H1 (cell line): ENCODE data around the gene ENPP4. TPM values are rescaled to one million over a fixed set of nuclear protein-coding genes. Genes with fewer than 3 reads are reported as not detected.

Source experiments
- CTCF ChIA-PET: fragments of 300-600 bp; sonication (Branson Sonifier 250); formaldehyde crosslinking; loops from one replicate; lab custom pipeline; 2021; ENCODE audit not compliant: partially characterized antibody; lab: Charles Lee
- POLR2A ChIA-PET: fragments of 300-600 bp; sonication (Branson Sonifier 250); formaldehyde crosslinking; loops from one replicate; lab custom pipeline; 2021; ENCODE audit warnings: inconsistent platforms; ENCODE audit not compliant: partially characterized antibody; lab: Charles Lee
- DNase-seq, 2 experiments: peaks; one replicate each; pipeline versions ENCODE4 v3.0.0 to v3.0.0-alpha.2; 2010 to 2022; ENCODE audit warnings: low spot score in 2 of 2, low read depth in 1 of 2, mixed read lengths in 1 of 2
- FAIRE-seq: peaks from 2 replicates; lab custom pipeline; 2011; peaks lifted over from hg19 to GRCh38; lab: Jason Lieb, UNC
- H2AFZ ChIP-seq: 2 replicates; pipeline ENCODE4 v1.8.1; 2012; ENCODE audit warnings: low read length, inconsistent platforms
- H2AK5ac ChIP-seq: 2 replicates; pipeline ENCODE4 v1.6.1; 2013; ENCODE audit warnings: low read depth, low read length
- H2BK120ac ChIP-seq: replicated peaks from 2 replicates; pipeline ENCODE3; 2013; ENCODE audit warnings: low read depth, low read length, inconsistent platforms
- H2BK12ac ChIP-seq: 2 replicates; pipeline ENCODE4 v1.6.1; 2013; ENCODE audit warnings: low read depth, low read length
- H2BK15ac ChIP-seq: 2 replicates; pipeline ENCODE4 v1.6.1; 2013; ENCODE audit warnings: low read length
- H2BK20ac ChIP-seq: 2 replicates; pipeline ENCODE4 v1.6.1; 2013; ENCODE audit warnings: low read length
- H2BK5ac ChIP-seq: 2 replicates; pipeline ENCODE4 v1.6.1; 2013; ENCODE audit warnings: low read depth, low read length
- H3K14ac ChIP-seq: 2 replicates; pipeline ENCODE4 v1.6.1; 2013; ENCODE audit warnings: inconsistent platforms; ENCODE audit not compliant: insufficient read length
- H3K18ac ChIP-seq: 2 replicates; pipeline ENCODE4 v1.6.1; 2013; ENCODE audit warnings: low read length; ENCODE audit errors: extremely low read depth
- H3K23ac ChIP-seq: 2 replicates; pipeline ENCODE4 v1.6.1; 2013; ENCODE audit warnings: inconsistent platforms; ENCODE audit not compliant: insufficient read length
- H3K23me2 ChIP-seq: 2 replicates; pipeline ENCODE4 v1.6.1; 2013; ENCODE audit warnings: low read depth, low read length
- H3K27ac ChIP-seq: 2 replicates; pipeline ENCODE4 v1.6.1; 2011; ENCODE audit warnings: low read depth, low read length, inconsistent platforms
- H3K27me3 ChIP-seq, 4 experiments: replicated peaks in 1 of 4; 1 replicate in 1 of 4; 2 replicates in 3 of 4; pipeline versions ENCODE4 v1.6.1 to v1.8.1; 2011 to 2013; ENCODE audit warnings: low read length in 3 of 4, mild to moderate bottlenecking in 3 of 4, inconsistent platforms in 2 of 4, mixed read lengths in 2 of 4, moderate library complexity in 1 of 4; ENCODE audit not compliant: control insufficient read depth in 3 of 4, insufficient read depth in 3 of 4; ENCODE audit errors: extremely low read depth in 1 of 4
- H3K36me3 ChIP-seq, 4 experiments: 2 replicates each; pipeline versions ENCODE4 v1.6.1 to v1.8.1; 2011 to 2013; ENCODE audit warnings: mild to moderate bottlenecking in 4 of 4, low read length in 3 of 4, moderate library complexity in 2 of 4, control low read depth in 1 of 4, inconsistent platforms in 1 of 4; ENCODE audit not compliant: insufficient read depth in 4 of 4, control insufficient read depth in 2 of 4
- H3K4ac ChIP-seq: replicated peaks from 2 replicates; pipeline ENCODE3; 2013; ENCODE audit warnings: low read length, low read depth, mixed read lengths, inconsistent platforms; ENCODE audit not compliant: insufficient read length
- H3K4me1 ChIP-seq, 4 experiments: replicated peaks in 1 of 4; 1 replicate in 1 of 4; 2 replicates in 3 of 4; pipeline versions ENCODE4 v1.6.1 to v1.8.1; 2011 to 2013; ENCODE audit warnings: low read length in 3 of 4, inconsistent platforms in 2 of 4, mixed read lengths in 1 of 4; ENCODE audit not compliant: insufficient read depth in 4 of 4, control insufficient read depth in 3 of 4
- H3K4me2 ChIP-seq, 2 experiments: 2 replicates each; pipeline versions ENCODE4 v1.6.1 to v1.8.1; 2011 to 2013; ENCODE audit warnings: low read depth in 2 of 2, low read length in 2 of 2, control low read depth in 1 of 2, inconsistent platforms in 1 of 2, mild to moderate bottlenecking in 1 of 2; ENCODE audit not compliant: insufficient read depth in 1 of 2
- H3K4me3 ChIP-seq, 4 experiments: fragments of 200-600, 300-600 bp in 1 of 4; sonication (generic), shearing (Covaris generic), sonication (Bioruptor Twin) in 1 of 4; 2 replicates each; pipeline versions ENCODE4 v1.5.1 to v1.8.1; 2011 to 2016; ENCODE audit warnings: low read length in 4 of 4, low read depth in 3 of 4, control low read depth in 2 of 4, inconsistent platforms in 2 of 4, mild to moderate bottlenecking in 2 of 4, mixed read lengths in 1 of 4, moderate library complexity in 1 of 4; ENCODE audit not compliant: insufficient read depth in 2 of 4; ENCODE audit errors: extremely low read depth in 1 of 4
- H3K56ac ChIP-seq: replicated peaks from 2 replicates; pipeline ENCODE3; 2013; ENCODE audit warnings: low read depth, mild to moderate bottlenecking, mixed read lengths, low read length, inconsistent platforms; ENCODE audit not compliant: insufficient read length
- H3K79me1 ChIP-seq: 2 replicates; pipeline ENCODE4 v1.6.1; 2013; ENCODE audit warnings: low read depth, low read length, control low read depth
- H3K79me2 ChIP-seq, 2 experiments: 2 replicates each; pipeline versions ENCODE4 v1.6.1 to v1.8.1; 2012 to 2013; ENCODE audit warnings: low read length in 2 of 2, mild to moderate bottlenecking in 2 of 2, inconsistent platforms in 1 of 2; ENCODE audit not compliant: insufficient read depth in 2 of 2, control insufficient read depth in 1 of 2
- H3K9ac ChIP-seq, 4 experiments: replicated peaks in 1 of 4; 1 replicate in 1 of 4; 2 replicates in 3 of 4; pipeline versions ENCODE4 v1.6.1 to v1.8.1; 2011 to 2013; ENCODE audit warnings: low read depth in 3 of 4, low read length in 3 of 4, control low read depth in 2 of 4, mild to moderate bottlenecking in 2 of 4, moderate library complexity in 2 of 4, inconsistent platforms in 1 of 4; ENCODE audit errors: extremely low read depth in 1 of 4
- H3K9me3 ChIP-seq, 2 experiments: 2 replicates each; pipeline versions ENCODE4 v1.6.1 to v1.8.1; 2012 to 2013; ENCODE audit warnings: mild to moderate bottlenecking in 2 of 2, moderate library complexity in 2 of 2, control low read depth in 1 of 2, inconsistent platforms in 1 of 2, low read depth in 1 of 2, low read length in 1 of 2, mixed read lengths in 1 of 2; ENCODE audit not compliant: insufficient read depth in 2 of 2
- H4K20me1 ChIP-seq, 2 experiments: replicated peaks in 1 of 2; 2 replicates each; pipeline versions ENCODE3 to v1.8.1; 2011 to 2013; ENCODE audit warnings: inconsistent platforms in 2 of 2, low read length in 2 of 2, mild to moderate bottlenecking in 1 of 2; ENCODE audit not compliant: insufficient read depth in 2 of 2, control insufficient read depth in 1 of 2
- H4K5ac ChIP-seq: 2 replicates; pipeline ENCODE4 v1.6.1; 2013; ENCODE audit warnings: low read length, low read depth, mixed read lengths, inconsistent platforms; ENCODE audit not compliant: insufficient read length
- H4K8ac ChIP-seq: 2 replicates; pipeline ENCODE4 v1.8.0; 2013; ENCODE audit warnings: mild to moderate bottlenecking, moderate library complexity, low read length, inconsistent platforms; ENCODE audit not compliant: insufficient read depth; ENCODE audit errors: extremely low read depth
- H4K91ac ChIP-seq: replicated peaks from 2 replicates; pipeline ENCODE3; 2013; ENCODE audit warnings: low read length, mixed read lengths, inconsistent platforms; ENCODE audit not compliant: insufficient read length
- PHF8 ChIP-seq: fragments of 200-600 bp; sonication (generic); conservative IDR thresholded peaks from 2 replicates; pipeline ENCODE4 v1.7.1; 2012; ENCODE audit warnings: low read depth, mild to moderate bottlenecking, inconsistent platforms, low read length, moderate library complexity
- SIN3A ChIP-seq, 2 experiments: IDR thresholded peaks in 1 of 2; conservative IDR thresholded peaks in 1 of 2; 2 replicates each; pipeline ENCODE4 v1.6.1; 2011 to 2012; ENCODE audit warnings: low read length in 2 of 2, improper control_type of control experiment in 1 of 2, low read depth in 1 of 2, mild to moderate bottlenecking in 1 of 2
- SIRT6 ChIP-seq: IDR thresholded peaks from one replicate; pipeline ENCODE4 v1.7.1; 2012; ENCODE audit warnings: low read length, inconsistent platforms
- SP2 ChIP-seq: IDR thresholded peaks from 2 replicates; pipeline ENCODE4 v1.6.1; 2012; ENCODE audit warnings: mild to moderate bottlenecking, low read length, inconsistent platforms
- SP4 ChIP-seq: IDR thresholded peaks from 2 replicates; pipeline ENCODE4 v1.6.1; 2012; ENCODE audit warnings: low read length, inconsistent platforms
- WGBS, 2 experiments: shearing (Covaris generic) in 1 of 2; methylation state at CpG; one replicate each; pipeline versions ENCODE4 v1.1.6 to v1.1.7; 2013 to 2015; ENCODE audit warnings: low lambda C conversion rate in 2 of 2, mixed read lengths in 2 of 2, inconsistent platforms in 1 of 2, low coverage in 1 of 2, missing lambda C conversion rate in 1 of 2; ENCODE audit not compliant: insufficient replicate concordance in 2 of 2, insufficient coverage in 1 of 2, insufficient read length in 1 of 2; ENCODE audit errors: extremely low coverage in 1 of 2, missing lambda C conversion rate in 1 of 2; 5-methylcytosine and 5-hydroxymethylcytosine counted together
- polyA plus RNA-seq, 7 experiments: library from polyadenylated mRNA; depleted of rRNA in 3 of 7; stranded (reverse) in 5 of 7; unstranded in 2 of 7; fragments of >200 nt in 5 of 7; fragments of 200-250 nt in 2 of 7; gene quantifications; 1 replicate in 5 of 7; 2 replicates in 1 of 7; 4 replicates in 1 of 7; pipeline versions ENCODE4 v1.2.1 to v1.2.3, GENCODE V29; 2011 to 2013; ENCODE audit warnings: missing spikeins in 2 of 7, mixed read lengths in 2 of 7
- total RNA-seq: library from RNA; stranded (reverse); fragmentation: NEBNext Ultra II Directional; extraction: Animal tissue kit (Norgen Biotek cat#: 25700); gene quantifications from 2 replicates; pipeline ENCODE4 v1.2.1, GENCODE V29; 2021

The ENPP4 gene
- total and polyA plus RNA-seq, 2 of the 8 experiments (the other 6 are each of a cell fraction or from before 2014, with no cell fraction given) = 2.0 to 4.4 TPM

- Histone ChIP-seq H2BK120ac (no peak overlapping the region), H3K4ac (no peak overlapping the region), H2BK20ac (no peak overlapping the region), H4K8ac (no peak overlapping the region), H2AK5ac (no peak overlapping the region), H3K4me1 (peaks cover 2 to 8% (median 3%) of the 10 kb centered on the region in 4 experiments; a peak in 3 of 7 replicates), H3K79me1 (no peaks in the 10 kb centered on the region; the same call in 1 of the 2 replicates), H3K79me2 (peaks cover 0 to 11% of the 10 kb centered on the region in 2 experiments; a peak in 2 of 4 replicates), H3K4me2 (no peak overlapping the region), H3K4me3 (no peak overlapping the region), H3K23me2 (no peaks in the 10 kb centered on the region), H3K23ac (no peak overlapping the region), H4K5ac (no peak overlapping the region), H2BK12ac (no peak overlapping the region), H3K36me3 (peaks cover 0 to 5% (median 0%) of the 10 kb centered on the region in 4 experiments; a peak in 3 of 8 replicates), H3K56ac (no peak overlapping the region), H2BK15ac (no peak overlapping the region), H3K18ac (no peak overlapping the region), H2BK5ac (no peak overlapping the region), H3K9me3 (no peaks in the 10 kb centered on the region), H4K91ac (no peak overlapping the region), H3K27ac (no peak overlapping the region), H2AFZ (no peak overlapping the region), H3K9ac (no peak overlapping the region), H4K20me1 (no peaks in the 10 kb centered on the region), H3K14ac (no peak overlapping the region), H3K27me3 (no peaks in the 10 kb centered on the region)
- TF ChIP-seq SP2 = no peak
- no peak for TF ChIP-seq SIN3A (conservative IDR thresholded peaks at IDR 0.05 in 1 of 2, IDR thresholded peaks at IDR 0.05 in 1 of 2; ENCODE audit: low read depth in 1 of 2, low read length in 2 of 2)
- TF ChIP-seq PHF8 = no peak
- no peak for TF ChIP-seq SIRT6
- no peak for TF ChIP-seq SP4
- WGBS, 2 experiments = 85% methylated on average over 4 of the region's 4 CpGs; no CpG with 5 or more reads in 1 of the 2 experiments
- CTCF ChIA-PET = interaction anchor here (0.6 kb wide), 1 partner anchor 167 kb away, joined by 3 read pairs; no protein-coding TSS in a partner anchor
- DNase-seq (no peak), FAIRE-seq (no peak)
- POLR2A ChIA-PET = no interaction called here
Observed at GRCh38 chr6:46172176-46172575, 42.4 kb downstream of the ENPP4 start.
